AG09309 (cell line): ENCODE measurements around the gene SENP6.

Experiments
- DNase-seq: peaks from one replicate; pipeline ENCODE4 v3.0.0-alpha.2; 2010; ENCODE audit warnings: low read depth
- H3K4me3 ChIP-seq: 2 replicates; pipeline ENCODE4 v1.5.1; 2011; ENCODE audit warnings: mild to moderate bottlenecking, low read depth, low read length, moderate library complexity; ENCODE audit not compliant: control insufficient read depth
- TF ChIP-seq, protein P1 (sequence below): IDR thresholded peaks from 2 replicates; pipeline ENCODE4 v1.5.1; 2011; ENCODE audit warnings: mild to moderate bottlenecking, low read depth, low read length, inconsistent platforms; ENCODE audit not compliant: insufficient read depth, control insufficient read depth; ENCODE audit errors: missing control alignments

SENP6 gene

DNA sequence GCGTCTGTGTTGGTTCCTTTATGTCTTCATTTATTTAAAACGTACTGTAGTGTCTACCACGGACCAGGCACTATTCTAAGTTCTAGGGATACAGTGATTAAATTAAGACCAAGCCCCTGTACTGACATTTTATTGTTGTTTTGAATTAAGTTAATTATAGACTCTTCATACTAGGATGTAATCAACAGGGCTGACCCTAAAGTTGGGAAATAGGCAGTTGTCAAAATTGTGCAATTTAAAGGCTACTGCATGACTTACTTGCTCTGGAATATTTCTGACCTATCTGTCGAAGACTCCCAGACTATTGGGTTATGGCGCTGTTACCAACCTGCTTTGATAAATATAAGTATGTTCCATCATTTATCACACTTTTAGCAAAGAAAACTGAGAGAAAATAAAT lies 154.0 kb downstream of the SENP6 start:
- no peak for DNase-seq
- no peak overlapping the region for H3K4me3 ChIP-seq
- TF ChIP-seq, protein P1, sequence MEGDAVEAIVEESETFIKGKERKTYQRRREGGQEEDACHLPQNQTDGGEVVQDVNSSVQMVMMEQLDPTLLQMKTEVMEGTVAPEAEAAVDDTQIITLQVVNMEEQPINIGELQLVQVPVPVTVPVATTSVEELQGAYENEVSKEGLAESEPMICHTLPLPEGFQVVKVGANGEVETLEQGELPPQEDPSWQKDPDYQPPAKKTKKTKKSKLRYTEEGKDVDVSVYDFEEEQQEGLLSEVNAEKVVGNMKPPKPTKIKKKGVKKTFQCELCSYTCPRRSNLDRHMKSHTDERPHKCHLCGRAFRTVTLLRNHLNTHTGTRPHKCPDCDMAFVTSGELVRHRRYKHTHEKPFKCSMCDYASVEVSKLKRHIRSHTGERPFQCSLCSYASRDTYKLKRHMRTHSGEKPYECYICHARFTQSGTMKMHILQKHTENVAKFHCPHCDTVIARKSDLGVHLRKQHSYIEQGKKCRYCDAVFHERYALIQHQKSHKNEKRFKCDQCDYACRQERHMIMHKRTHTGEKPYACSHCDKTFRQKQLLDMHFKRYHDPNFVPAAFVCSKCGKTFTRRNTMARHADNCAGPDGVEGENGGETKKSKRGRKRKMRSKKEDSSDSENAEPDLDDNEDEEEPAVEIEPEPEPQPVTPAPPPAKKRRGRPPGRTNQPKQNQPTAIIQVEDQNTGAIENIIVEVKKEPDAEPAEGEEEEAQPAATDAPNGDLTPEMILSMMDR: no peak

DNA sequence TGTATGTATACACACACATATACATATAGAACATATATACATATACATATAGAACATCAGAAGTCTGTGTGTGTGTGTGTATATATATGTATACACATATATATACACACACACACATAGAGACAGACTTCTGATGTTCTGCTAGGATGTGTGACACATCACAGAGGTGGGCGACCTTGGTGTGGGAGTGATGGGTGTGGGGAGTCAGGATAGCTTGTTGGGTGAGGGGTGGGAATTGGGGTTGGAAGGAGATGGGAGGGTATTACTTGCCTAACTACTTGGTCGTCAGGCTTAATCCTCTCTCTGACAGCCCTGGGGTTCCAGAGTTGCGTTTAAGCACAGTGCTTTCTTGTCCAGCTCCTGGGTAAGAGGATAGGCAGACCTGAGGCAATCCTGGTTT lies 155.6 kb downstream of the SENP6 start:
- TF ChIP-seq, protein P1: no peak
- H3K4me3 ChIP-seq: no peak overlapping the region
- no peak for DNase-seq

DNA sequence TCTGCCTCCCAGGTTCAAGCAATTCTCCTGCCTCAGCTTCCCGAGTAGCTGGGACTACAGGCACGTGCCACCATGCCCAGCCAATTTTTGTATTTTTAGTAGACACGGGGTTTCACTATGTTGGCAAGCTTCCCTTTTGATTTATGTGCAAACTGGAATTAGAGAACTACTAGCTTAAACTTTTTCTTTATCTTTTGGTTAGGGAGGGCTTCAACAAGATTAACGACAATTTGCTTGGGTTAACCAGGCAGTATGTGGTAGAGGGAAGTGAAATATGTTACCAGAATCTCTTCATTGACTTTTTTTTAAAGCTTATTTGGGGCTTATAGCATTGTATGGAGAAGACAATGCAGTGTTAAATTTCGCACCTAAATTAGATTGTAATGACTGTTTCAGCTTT lies 156.4 kb downstream of the SENP6 start:
- no peak for DNase-seq
- H3K4me3 ChIP-seq: no peak overlapping the region
- TF ChIP-seq, protein P1: no peak

DNA sequence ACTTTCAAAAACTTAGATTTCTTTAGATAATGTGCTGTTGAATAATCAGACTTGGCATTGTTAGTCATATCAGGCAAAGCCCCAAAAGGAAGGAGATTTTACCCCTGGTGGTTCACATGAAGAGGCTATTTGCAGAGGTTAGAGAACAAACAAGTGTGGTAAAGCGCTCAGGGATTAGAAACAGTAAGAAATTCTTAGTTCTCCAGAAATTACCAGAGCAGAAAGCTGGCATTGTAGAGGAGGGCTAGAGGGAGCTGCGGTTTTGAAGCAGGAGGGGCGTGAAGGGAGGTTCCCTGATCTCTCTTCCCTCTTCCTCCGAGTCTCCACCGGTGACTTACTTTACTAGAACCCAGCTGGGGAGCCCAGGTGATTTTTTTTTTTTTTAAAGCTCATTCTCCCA lies 157.5 kb downstream of the SENP6 start:
- no peak overlapping the region for H3K4me3 ChIP-seq
- DNase-seq: no peak
- TF ChIP-seq, protein P1: no peak

DNA sequence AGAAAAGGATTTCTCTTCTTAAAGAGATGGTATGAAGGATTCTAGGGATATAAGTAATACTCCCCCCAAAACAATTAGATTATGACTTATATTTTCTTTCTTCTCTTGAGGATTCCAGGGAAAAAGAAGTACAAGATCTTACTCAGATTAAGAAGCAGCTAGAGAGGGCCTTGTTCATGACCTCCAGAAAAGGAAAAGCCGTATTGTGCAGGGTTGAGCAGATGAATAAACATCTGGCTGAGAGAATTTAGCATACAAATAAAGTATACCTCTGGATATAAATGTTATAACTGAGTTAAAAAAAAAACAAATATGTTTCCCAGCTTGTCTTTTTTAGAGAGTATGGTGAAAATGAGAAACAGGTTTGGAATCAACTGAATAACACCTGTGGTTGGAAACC lies 158.6 kb downstream of the SENP6 start:
- no peak for DNase-seq
- no peak overlapping the region for H3K4me3 ChIP-seq
- TF ChIP-seq, protein P1: no peak

DNA sequence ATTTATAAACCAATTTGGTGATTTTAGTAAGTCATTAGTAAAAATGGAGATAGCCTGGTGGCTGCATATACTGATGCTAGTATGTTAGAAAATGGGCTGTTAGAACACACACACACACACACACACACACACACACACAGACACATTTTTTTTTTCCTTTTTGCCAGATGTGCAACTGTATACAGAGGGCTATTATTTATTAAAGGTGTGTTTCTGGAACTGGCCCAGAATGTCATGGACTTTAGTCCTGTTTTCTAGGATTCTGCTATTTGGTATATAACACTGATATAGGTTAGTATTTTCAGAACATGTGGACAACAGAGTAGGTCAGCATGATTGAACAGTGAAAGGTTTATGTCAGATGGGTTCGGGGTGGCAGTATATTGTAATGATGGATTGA lies 159.8 kb downstream of the SENP6 start:
- no peak for DNase-seq
- TF ChIP-seq, protein P1: no peak
- H3K4me3 ChIP-seq: no peak overlapping the region

DNA sequence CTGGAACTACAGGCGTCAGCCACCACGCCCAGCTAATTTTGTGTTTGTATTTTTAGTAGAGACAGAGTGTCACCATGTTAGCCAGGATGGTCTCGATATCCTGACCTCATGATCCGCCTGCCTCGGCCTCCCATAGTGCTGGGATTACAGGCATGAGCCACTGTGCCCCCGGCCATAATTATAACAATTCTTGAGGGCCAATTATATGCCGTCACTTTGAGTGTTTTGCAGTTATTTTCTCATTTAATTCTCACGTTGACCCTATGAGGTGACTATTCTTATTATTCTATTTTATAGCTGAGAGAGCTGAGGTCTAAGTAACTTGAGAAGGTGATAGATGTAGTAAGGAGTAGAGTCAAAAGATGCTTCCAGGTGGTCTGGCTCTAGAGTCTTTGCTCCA lies 160.4 kb downstream of the SENP6 start:
- no peak for DNase-seq
- TF ChIP-seq, protein P1: no peak
- no peak overlapping the region for H3K4me3 ChIP-seq
